GM12891 (cell line): ENCODE data around the gene CD163L1.

Experiments
- POLR2A ChIP-seq: IDR thresholded peaks from 2 replicates; pipeline ENCODE4 v1.6.1; 2011; ENCODE audit warnings: low read depth, low read length, control low read depth
- POLR2AphosphoS5 ChIP-seq: IDR thresholded peaks from 2 replicates; pipeline ENCODE4 v1.6.1; 2011; ENCODE audit warnings: low read depth, low read length, control low read depth
- SPI1 ChIP-seq: IDR thresholded peaks from 2 replicates; pipeline ENCODE4 v1.6.1; 2011; ENCODE audit warnings: low read depth, low read length, control low read depth

DNA sequence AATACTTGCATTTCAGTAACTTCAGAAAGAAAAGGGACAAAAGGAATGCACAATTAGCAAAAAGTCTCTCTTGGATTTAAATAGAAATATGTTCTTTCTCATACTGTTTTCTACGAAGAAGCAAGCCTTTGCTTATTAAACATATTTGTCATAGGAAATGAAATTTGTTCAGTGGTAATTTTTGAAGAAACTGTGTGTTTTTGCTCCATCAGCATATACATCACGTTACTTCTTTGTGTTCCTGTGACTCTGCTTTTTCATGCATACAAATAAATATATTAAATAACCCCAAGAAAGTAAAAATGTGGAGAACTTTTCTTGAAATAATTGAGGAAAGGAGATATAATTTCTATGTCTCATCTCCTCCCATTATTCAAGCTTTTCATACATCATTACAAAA lies 39.7 kb downstream of the CD163L1 start:
- no peak for TF ChIP-seq SPI1
- TF ChIP-seq POLR2AphosphoS5 = no peak
- no peak for TF ChIP-seq POLR2A
